ENCODE measurements around the gene ZDHHC22.

- TF ChIP-seq POLR2AphosphoS5 (IDR thresholded peaks at IDR 0.05; ENCODE audit: low read depth) (no peak), CTCF (IDR thresholded peaks at IDR 0.05; ENCODE audit: insufficient read depth, low read length) (no peak), REST (IDR thresholded peaks at IDR 0.05; ENCODE audit: insufficient replicate concordance, low read depth) (no peak)
Observed at GRCh38 chr14:77175843-77176242, 34.3 kb upstream of the ZDHHC22 start.
